Astrocyte (in vitro differentiated cells and primary cell): ENCODE data around the gene OXER1. TPM values are rescaled to one million over a fixed set of nuclear protein-coding genes. Genes with fewer than 3 reads are reported as not detected.

ENCODE experiments used
- DNase-seq: peaks from one replicate; pipeline ENCODE4 v3.0.0-alpha.2; 2010; ENCODE audit warnings: low read depth
- FAIRE-seq: peaks from 2 replicates; lab custom pipeline; 2011; peaks lifted over from hg19 to GRCh38; lab: Jason Lieb, UNC
- H2AFZ ChIP-seq: 2 replicates; pipeline ENCODE4 v1.6.0; 2012; ENCODE audit warnings: low read depth, low read length, inconsistent platforms
- H3K27ac ChIP-seq: 2 replicates; pipeline ENCODE4 v1.5.1; 2011; ENCODE audit warnings: low read depth, low read length, inconsistent platforms
- H3K27me3 ChIP-seq: 2 replicates; pipeline ENCODE4 v1.6.0; 2011; ENCODE audit warnings: low read length, inconsistent platforms; ENCODE audit not compliant: insufficient read depth
- H3K36me3 ChIP-seq: 2 replicates; pipeline ENCODE4 v1.5.1; 2011; ENCODE audit warnings: low read length, inconsistent platforms; ENCODE audit not compliant: insufficient read depth
- H3K4me1 ChIP-seq: 2 replicates; pipeline ENCODE4 v1.5.1; 2011; ENCODE audit warnings: low read length, inconsistent platforms; ENCODE audit not compliant: insufficient read depth
- H3K4me2 ChIP-seq: 2 replicates; pipeline ENCODE4 v1.6.0; 2012; ENCODE audit warnings: low read length, inconsistent platforms
- H3K4me3 ChIP-seq: 2 replicates; pipeline ENCODE4 v1.5.1; 2011; ENCODE audit warnings: low read depth, mild to moderate bottlenecking, low read length, inconsistent platforms; ENCODE audit not compliant: insufficient read depth
- H3K79me2 ChIP-seq: 2 replicates; pipeline ENCODE4 v1.6.0; 2012; ENCODE audit warnings: mild to moderate bottlenecking, low read length, inconsistent platforms; ENCODE audit not compliant: insufficient read depth
- H3K9ac ChIP-seq: 2 replicates; pipeline ENCODE4 v1.6.0; 2012; ENCODE audit warnings: mild to moderate bottlenecking, low read length, inconsistent platforms
- H3K9me3 ChIP-seq: 2 replicates; pipeline ENCODE4 v1.5.1; 2012; ENCODE audit warnings: low read depth, mild to moderate bottlenecking, low read length, inconsistent platforms; ENCODE audit not compliant: insufficient read depth
- H4K20me1 ChIP-seq: 2 replicates; pipeline ENCODE4 v1.6.0; 2012; ENCODE audit warnings: low read length, inconsistent platforms; ENCODE audit not compliant: insufficient read depth
- H3K27ac Mint-ChIP-seq: one replicate; pipeline ENCODE4 v1.8.0; 2021; ENCODE audit warnings: mild to moderate bottlenecking, mixed read lengths; ENCODE audit not compliant: unreplicated experiment
- H3K27me3 Mint-ChIP-seq: one replicate; pipeline ENCODE4 v1.8.0; 2021; ENCODE audit warnings: low read depth, mixed read lengths; ENCODE audit not compliant: unreplicated experiment
- H3K36me3 Mint-ChIP-seq: one replicate; pipeline ENCODE4 v1.8.0; 2021; ENCODE audit warnings: low read depth, mixed read lengths; ENCODE audit not compliant: unreplicated experiment
- H3K4me1 Mint-ChIP-seq: one replicate; pipeline ENCODE4 v1.8.0; 2021; ENCODE audit warnings: low read depth, mixed read lengths; ENCODE audit not compliant: unreplicated experiment
- H3K4me3 Mint-ChIP-seq: one replicate; pipeline ENCODE4 v1.8.0; 2021; ENCODE audit warnings: mild to moderate bottlenecking, moderate library complexity, mixed read lengths; ENCODE audit not compliant: unreplicated experiment
- H3K9me3 Mint-ChIP-seq: one replicate; pipeline ENCODE4 v1.8.0; 2021; ENCODE audit warnings: mild to moderate bottlenecking, mixed read lengths; ENCODE audit not compliant: unreplicated experiment
- EZH2 ChIP-seq: IDR thresholded peaks from 2 replicates; pipeline ENCODE4 v1.6.1; 2012; ENCODE audit warnings: mild to moderate bottlenecking, low read length, inconsistent platforms; ENCODE audit not compliant: insufficient read depth
- total RNA-seq: library from RNA; stranded (reverse); gene quantifications from 2 replicates; pipeline ENCODE4 v1.2.1, GENCODE V29; 2021
- TF ChIP-seq, protein P1 (sequence below): IDR thresholded peaks from 2 replicates; pipeline ENCODE4 v1.5.1; 2011; ENCODE audit warnings: low read depth, mild to moderate bottlenecking, inconsistent platforms, low read length, moderate library complexity; ENCODE audit not compliant: insufficient read depth

The OXER1 gene
- total RNA-seq, 1 donor from 2014 or later = 0.39 TPM

GRCh38 chr2:42765686-42766085 is 1.8 kb upstream of the OXER1 start:
- Mint-ChIP-seq H3K4me1 (no peaks in the 10 kb centered on the region), H3K27ac (peak overlapping the region; percentile 68), H3K27me3 (no peaks in the 10 kb centered on the region), H3K4me3 (no peak overlapping the region), H3K36me3 (peaks cover 18% of the 10 kb centered on the region), H3K9me3 (peaks cover 2% of the 10 kb centered on the region)
- Histone ChIP-seq H3K79me2 (no peaks in the 10 kb centered on the region), H3K36me3 (no peaks in the 10 kb centered on the region), H3K4me2 (no peak overlapping the region), H3K4me3 (no peak overlapping the region), H2AFZ (no peak overlapping the region), H3K9ac (no peak overlapping the region), H3K27ac (no peak overlapping the region), H3K4me1 (no peaks in the 10 kb centered on the region), H3K9me3 (no peaks in the 10 kb centered on the region), H3K27me3 (no peaks in the 10 kb centered on the region), H4K20me1 (no peaks in the 10 kb centered on the region)
- FAIRE-seq = no peak
- DNase-seq = no peak
- TF ChIP-seq, protein P1, sequence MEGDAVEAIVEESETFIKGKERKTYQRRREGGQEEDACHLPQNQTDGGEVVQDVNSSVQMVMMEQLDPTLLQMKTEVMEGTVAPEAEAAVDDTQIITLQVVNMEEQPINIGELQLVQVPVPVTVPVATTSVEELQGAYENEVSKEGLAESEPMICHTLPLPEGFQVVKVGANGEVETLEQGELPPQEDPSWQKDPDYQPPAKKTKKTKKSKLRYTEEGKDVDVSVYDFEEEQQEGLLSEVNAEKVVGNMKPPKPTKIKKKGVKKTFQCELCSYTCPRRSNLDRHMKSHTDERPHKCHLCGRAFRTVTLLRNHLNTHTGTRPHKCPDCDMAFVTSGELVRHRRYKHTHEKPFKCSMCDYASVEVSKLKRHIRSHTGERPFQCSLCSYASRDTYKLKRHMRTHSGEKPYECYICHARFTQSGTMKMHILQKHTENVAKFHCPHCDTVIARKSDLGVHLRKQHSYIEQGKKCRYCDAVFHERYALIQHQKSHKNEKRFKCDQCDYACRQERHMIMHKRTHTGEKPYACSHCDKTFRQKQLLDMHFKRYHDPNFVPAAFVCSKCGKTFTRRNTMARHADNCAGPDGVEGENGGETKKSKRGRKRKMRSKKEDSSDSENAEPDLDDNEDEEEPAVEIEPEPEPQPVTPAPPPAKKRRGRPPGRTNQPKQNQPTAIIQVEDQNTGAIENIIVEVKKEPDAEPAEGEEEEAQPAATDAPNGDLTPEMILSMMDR = no peak
- no peak for TF ChIP-seq EZH2

DNA sequence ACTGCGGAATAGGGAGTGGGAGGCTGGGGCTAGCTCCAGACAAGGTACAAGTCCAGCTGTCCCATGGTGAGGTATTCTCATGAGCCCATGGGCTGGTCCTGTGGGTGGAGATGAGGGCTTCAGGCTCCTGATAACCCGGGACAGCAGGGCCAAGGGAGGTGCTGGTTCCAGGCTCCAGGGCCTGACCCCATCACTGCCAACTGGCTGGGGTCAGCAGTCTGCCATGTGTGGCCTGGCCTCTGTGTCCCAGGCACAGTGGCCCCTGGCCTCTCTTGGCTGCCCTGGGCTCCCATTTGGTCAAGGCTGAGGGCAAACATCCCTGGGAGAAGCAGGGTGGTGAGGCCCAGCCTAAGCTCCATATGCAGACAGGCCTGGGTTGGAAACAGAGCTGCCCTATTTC is 966 bp upstream of the OXER1 start:
- H2AFZ ChIP-seq = no peak overlapping the region
- no peaks in the 10 kb centered on the region for H3K4me1 ChIP-seq
- H3K36me3 ChIP-seq = no peaks in the 10 kb centered on the region
- no peak for DNase-seq
- Mint-ChIP-seq H3K4me1 (no peaks in the 10 kb centered on the region), H3K27me3 (peaks cover 2% of the 10 kb centered on the region), H3K9me3 (peaks cover 2% of the 10 kb centered on the region), H3K36me3 (peaks cover 22% of the 10 kb centered on the region), H3K4me3 (no peak overlapping the region), H3K27ac (no peak overlapping the region)
- no peak for FAIRE-seq
- H4K20me1 ChIP-seq = no peaks in the 10 kb centered on the region
- H3K4me2 ChIP-seq = no peak overlapping the region
- H3K4me3 ChIP-seq = no peak overlapping the region
- H3K27ac ChIP-seq = no peak overlapping the region
- no peak for TF ChIP-seq EZH2
- TF ChIP-seq, protein P1 = no peak
- H3K9ac ChIP-seq = no peak overlapping the region
- no peaks in the 10 kb centered on the region for H3K79me2 ChIP-seq
- H3K9me3 ChIP-seq = no peaks in the 10 kb centered on the region
- H3K27me3 ChIP-seq = no peaks in the 10 kb centered on the region

GRCh38 chr2:42762823-42763804 is 821 bp downstream of the OXER1 start:
- H3K4me3 Mint-ChIP-seq = no peak overlapping the region
- no peak overlapping the region for H3K27ac Mint-ChIP-seq
- FAIRE-seq = no peak

More at GRCh38 chr2:42762823-42763804, 821 bp downstream of the OXER1 start:
- no peaks in the 10 kb centered on the region for H3K4me1 ChIP-seq
- Mint-ChIP-seq H3K27me3 (peaks cover 4% of the 10 kb centered on the region), H3K36me3 (peaks cover 31% of the 10 kb centered on the region), H3K9me3 (peaks cover 2% of the 10 kb centered on the region), H3K4me1 (no peaks in the 10 kb centered on the region)
- no peaks in the 10 kb centered on the region for H4K20me1 ChIP-seq
- no peaks in the 10 kb centered on the region for H3K36me3 ChIP-seq
- H3K9ac ChIP-seq = no peak overlapping the region
- no peak overlapping the region for H2AFZ ChIP-seq
- TF ChIP-seq EZH2 = no peak
- TF ChIP-seq, protein P1 = no peak
- no peak overlapping the region for H3K4me2 ChIP-seq
- no peak overlapping the region for H3K27ac ChIP-seq
- no peaks in the 10 kb centered on the region for H3K79me2 ChIP-seq
- H3K27me3 ChIP-seq = no peaks in the 10 kb centered on the region
- no peaks in the 10 kb centered on the region for H3K9me3 ChIP-seq
- no peak overlapping the region for H3K4me3 ChIP-seq
- DNase-seq = no peak
